Lung (tissue), 12 donors: Measurements from ENCODE around the gene LINC00237. TPM values are rescaled to one million over a fixed set of nuclear protein-coding genes. Genes with fewer than 3 reads are reported as not detected.
A peak's percentile ranks its signal among the peaks of the same experiment; 100 is the strongest.

ENCODE experiments used
- ATAC-seq: fragments of 200-7000 bp; cut with Tn5 transposase; one replicate; pipeline ENCODE4 v1.9.1; 2020; ENCODE audit warnings: moderate number of reproducible peaks; ENCODE audit not compliant: insufficient read depth, low FRiP score
- DNase-seq, 3 donors: peaks; one replicate each; pipeline ENCODE4 v3.0.0-alpha.2; 2013 to 2017
- H3K27ac ChIP-seq, 2 donors: one replicate each; pipeline ENCODE4 v1.5.1; 2013; ENCODE audit warnings: mild to moderate bottlenecking in 2 of 2, moderate library complexity in 2 of 2, control low read depth in 1 of 2, inconsistent platforms in 1 of 2, low read depth in 1 of 2, low read length in 1 of 2
- H3K27me3 ChIP-seq, 3 donors: one replicate each; pipeline ENCODE4 v1.5.1; 2013; ENCODE audit warnings: low read length in 2 of 3; ENCODE audit not compliant: control insufficient read depth in 3 of 3, insufficient read depth in 3 of 3
- H3K36me3 ChIP-seq, 4 donors: one replicate each; pipeline ENCODE4 v1.5.1; 2013; ENCODE audit warnings: low read length in 4 of 4, mild to moderate bottlenecking in 1 of 4, moderate library complexity in 1 of 4; ENCODE audit not compliant: control insufficient read depth in 4 of 4, insufficient read depth in 4 of 4
- H3K4me1 ChIP-seq, 5 donors: one replicate each; pipeline ENCODE4 v1.5.1; 2013; ENCODE audit warnings: low read length in 5 of 5, mild to moderate bottlenecking in 2 of 5, moderate library complexity in 1 of 5; ENCODE audit not compliant: control insufficient read depth in 5 of 5, insufficient read depth in 5 of 5
- H3K4me3 ChIP-seq: one replicate; pipeline ENCODE4 v1.5.1; 2013; ENCODE audit warnings: mild to moderate bottlenecking, control low read depth, moderate library complexity
- H3K9ac ChIP-seq, 2 donors: one replicate each; pipeline ENCODE4 v1.5.1; 2013; ENCODE audit warnings: low read length in 2 of 2, control low read depth in 1 of 2; ENCODE audit not compliant: insufficient read depth in 1 of 2
- H3K9me3 ChIP-seq, 4 donors: one replicate each; pipeline ENCODE4 v1.5.1; 2013; ENCODE audit warnings: low read length in 3 of 4, mild to moderate bottlenecking in 1 of 4, moderate library complexity in 1 of 4; ENCODE audit not compliant: control insufficient read depth in 4 of 4, insufficient read depth in 3 of 4
- WGBS, 2 donors: extraction: QIAGEN DNeasy Blood & Tissue Kit; methylation state at CpG; one replicate each; pipeline ENCODE4 v1.1.7; 2013; 5-methylcytosine and 5-hydroxymethylcytosine counted together
- polyA plus RNA-seq, 2 donors: library from polyadenylated mRNA; stranded (reverse); fragments of 200-250 nt; gene quantifications; one replicate each; pipeline ENCODE4 v1.2.1, GENCODE V29; 2013
- total RNA-seq, 2 donors: library from RNA; depleted of rRNA in 1 of 2; stranded (reverse); fragments of >200 nt in 1 of 2; gene quantifications; one replicate each; pipeline ENCODE4 v1.2.1, GENCODE V29; 2014 to 2021
- TF ChIP-seq, protein P1 (sequence below): IDR thresholded peaks from 2 replicates; pipeline ENCODE4 v1.5.1; 2012; ENCODE audit warnings: mild to moderate bottlenecking; ENCODE audit errors: control extremely low read depth, extremely low read depth
- donor health status: control.
- donor health status: control.
- donor health status: Bipolar disorder and iron deficiency.
- donor health status: healthy.
- donor health status: DM: yes; HTN: yes; CAD: no.

LINC00237 gene
- total and polyA plus RNA-seq, 4 donors, result 0.03 TPM; not detected in 3

DNA sequence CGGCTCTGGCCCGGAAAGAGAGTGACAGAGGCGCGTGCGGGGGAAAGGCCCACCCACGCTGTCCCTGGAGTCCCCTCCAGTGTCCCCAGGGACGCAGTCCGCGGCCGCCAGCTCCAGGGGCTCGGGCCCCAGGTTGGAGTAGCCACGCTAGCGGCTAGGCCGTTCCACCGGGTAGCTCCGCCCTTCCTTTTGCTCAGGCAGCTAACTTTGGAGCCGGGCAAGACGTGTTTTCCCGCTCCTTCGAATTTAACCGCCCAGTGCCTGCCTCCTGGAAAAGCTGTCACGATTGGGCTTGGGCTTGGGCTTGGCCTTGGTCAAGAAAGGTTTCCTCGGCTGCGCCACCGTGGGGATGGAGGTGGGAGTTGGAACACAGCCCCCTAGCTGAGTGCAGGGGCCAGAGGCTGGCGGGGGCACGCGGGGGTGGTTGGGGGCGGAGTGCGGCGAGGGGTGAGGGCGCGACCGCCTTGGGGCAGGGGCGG lies 4.7 kb downstream of the LINC00237 start:
- no peak overlapping the region for H3K9ac ChIP-seq
- no peak overlapping the region for H3K4me3 ChIP-seq
- DNase-seq (peak; percentile 16 to 30 (median 18)), ATAC-seq (no peak)
- 5 to 6% methylated on average over 32 to 35 of the region's 35 CpGs for WGBS, 2 donors
- H3K36me3 ChIP-seq, result no peaks in the 10 kb centered on the region
- H3K4me1 ChIP-seq, result peaks cover 0 to 28% (median 0%) of the 10 kb centered on the region in 5 donors
- peaks cover 7 to 98% (median 88%) of the 10 kb centered on the region in 3 donors for H3K27me3 ChIP-seq
- TF ChIP-seq, protein P1, sequence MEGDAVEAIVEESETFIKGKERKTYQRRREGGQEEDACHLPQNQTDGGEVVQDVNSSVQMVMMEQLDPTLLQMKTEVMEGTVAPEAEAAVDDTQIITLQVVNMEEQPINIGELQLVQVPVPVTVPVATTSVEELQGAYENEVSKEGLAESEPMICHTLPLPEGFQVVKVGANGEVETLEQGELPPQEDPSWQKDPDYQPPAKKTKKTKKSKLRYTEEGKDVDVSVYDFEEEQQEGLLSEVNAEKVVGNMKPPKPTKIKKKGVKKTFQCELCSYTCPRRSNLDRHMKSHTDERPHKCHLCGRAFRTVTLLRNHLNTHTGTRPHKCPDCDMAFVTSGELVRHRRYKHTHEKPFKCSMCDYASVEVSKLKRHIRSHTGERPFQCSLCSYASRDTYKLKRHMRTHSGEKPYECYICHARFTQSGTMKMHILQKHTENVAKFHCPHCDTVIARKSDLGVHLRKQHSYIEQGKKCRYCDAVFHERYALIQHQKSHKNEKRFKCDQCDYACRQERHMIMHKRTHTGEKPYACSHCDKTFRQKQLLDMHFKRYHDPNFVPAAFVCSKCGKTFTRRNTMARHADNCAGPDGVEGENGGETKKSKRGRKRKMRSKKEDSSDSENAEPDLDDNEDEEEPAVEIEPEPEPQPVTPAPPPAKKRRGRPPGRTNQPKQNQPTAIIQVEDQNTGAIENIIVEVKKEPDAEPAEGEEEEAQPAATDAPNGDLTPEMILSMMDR, result no peak
- H3K27ac ChIP-seq, result no peak overlapping the region
- H3K9me3 ChIP-seq, result peaks cover 0 to 10% (median 0%) of the 10 kb centered on the region in 4 donors

DNA sequence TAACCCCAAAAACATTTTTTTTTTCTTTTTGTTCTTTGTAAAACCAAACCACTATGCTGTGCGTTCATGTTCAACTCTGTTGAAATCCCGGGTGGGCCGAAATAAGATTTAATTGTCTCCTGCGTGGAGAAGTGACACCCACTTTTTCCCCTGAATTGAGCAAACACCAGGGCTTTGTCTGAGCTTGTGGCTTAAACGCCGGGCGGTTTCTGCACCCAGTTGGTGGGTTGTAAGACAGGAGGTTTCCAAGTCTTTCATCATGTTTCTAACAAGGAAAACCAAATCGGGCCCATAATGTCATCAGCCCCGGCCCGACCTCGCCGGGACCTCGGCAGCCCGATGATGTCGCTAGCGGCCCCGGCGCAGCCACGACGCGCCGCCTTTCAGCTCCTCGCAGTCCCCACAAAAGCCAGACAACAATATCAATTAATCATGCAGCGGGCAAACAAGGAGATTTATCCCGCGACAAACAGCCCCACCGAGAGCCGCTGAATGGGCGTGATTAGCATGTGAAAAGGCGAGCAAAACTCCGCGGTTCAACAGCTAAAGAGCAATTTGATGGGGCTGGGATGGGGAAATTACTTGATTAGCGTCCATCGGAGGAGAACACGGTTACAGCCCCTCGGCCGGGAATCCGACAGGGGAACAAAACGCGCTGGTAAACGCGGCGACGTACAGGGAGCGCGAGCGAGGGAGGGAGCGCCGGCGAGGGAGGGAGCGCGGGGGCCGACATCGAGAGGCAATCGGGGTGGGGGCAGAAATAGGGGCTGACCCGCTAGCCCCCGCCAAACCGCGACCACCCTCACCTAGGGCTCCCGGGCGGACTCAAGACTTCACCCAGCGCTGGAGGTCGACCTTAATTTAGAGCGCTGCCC lies 5.3 kb downstream of the LINC00237 start:
- peaks cover 7 to 99% (median 93%) of the 10 kb centered on the region in 3 donors for H3K27me3 ChIP-seq
- ATAC-seq, result no peak

DNA sequence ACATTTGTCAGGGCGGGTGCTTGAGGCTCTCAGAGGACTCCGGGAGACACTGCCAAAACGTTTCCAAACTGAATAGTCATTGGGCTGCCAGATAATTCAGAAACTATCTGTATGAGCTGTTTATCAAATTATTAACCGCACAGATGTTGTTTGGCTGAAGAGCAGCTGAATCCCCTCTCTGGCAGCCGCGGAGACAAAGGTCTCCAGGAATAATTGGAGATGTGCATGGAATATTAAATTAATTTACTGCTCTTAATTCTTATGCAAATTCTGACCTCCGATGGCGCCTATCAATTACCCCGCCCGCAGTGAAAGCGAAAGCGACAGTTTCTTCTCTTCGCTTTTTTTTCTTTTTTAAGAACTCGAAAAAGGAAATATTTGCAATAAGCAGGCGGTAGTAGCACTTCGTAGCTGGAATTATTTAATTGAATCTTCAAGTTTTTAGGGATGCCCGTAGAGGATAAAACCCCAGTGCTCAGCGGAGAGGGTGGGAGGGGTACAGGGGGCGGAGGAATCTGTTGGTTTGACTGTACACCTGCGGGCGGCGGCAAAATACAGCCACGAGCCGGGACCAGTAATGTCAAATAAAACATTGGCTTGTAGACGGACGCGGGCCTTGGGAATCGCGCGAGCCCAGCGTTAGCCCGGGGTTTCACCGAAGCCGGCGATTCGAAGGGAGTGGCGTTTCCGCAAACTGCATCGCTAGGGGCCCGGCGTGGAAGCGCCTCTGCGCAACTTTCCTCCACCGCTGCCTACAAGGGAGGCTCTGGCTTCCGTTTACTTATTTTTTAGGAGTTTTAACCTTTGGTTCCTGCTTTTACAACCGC lies 6.2 kb downstream of the LINC00237 start:
- Histone ChIP-seq H3K4me3 (peak overlapping the region; percentile 24), H3K4me1 (peaks cover 0 to 22% (median 0%) of the 10 kb centered on the region in 5 donors), H3K27me3 (peaks cover 2 to 100% (median 96%) of the 10 kb centered on the region in 3 donors), H3K9me3 (peaks cover 0 to 10% (median 0%) of the 10 kb centered on the region in 4 donors), H3K27ac (no peak overlapping the region), H3K9ac (no peak overlapping the region), H3K36me3 (no peaks in the 10 kb centered on the region)
- TF ChIP-seq, protein P1, result no peak
- peak; percentile 34 to 41 (median 39) for DNase-seq
- ATAC-seq, result no peak
- 2 to 7% methylated on average over 46 of the region's 46 CpGs for WGBS, 2 donors

More for the DNA sequence above, 5.3 kb downstream of the LINC00237 start:
- no peak overlapping the region for H3K4me3 ChIP-seq
- H3K27ac ChIP-seq, result no peak overlapping the region
- WGBS, 2 donors, result 2 to 6% methylated on average over 58 to 64 of the region's 64 CpGs
- H3K9ac ChIP-seq, result no peak overlapping the region
- peak; percentile 20 to 39 (median 21) for DNase-seq
- H3K36me3 ChIP-seq, result no peaks in the 10 kb centered on the region
- TF ChIP-seq, protein P1, result no peak
- peaks cover 0 to 10% (median 0%) of the 10 kb centered on the region in 4 donors for H3K9me3 ChIP-seq
- peaks cover 0 to 24% (median 0%) of the 10 kb centered on the region in 5 donors for H3K4me1 ChIP-seq
